Measurements from ENCODE around the gene RBMS3.

- TF ChIP-seq POLR2A (IDR thresholded peaks at IDR 0.05) (no peak), CTCF (IDR thresholded peaks at IDR 0.05) (no peak)
Observed at GRCh38 chr3:29447946-29448627, 167.2 kb downstream of the RBMS3 start.
